Erythroblast (primary cell): Measurements from ENCODE around the gene DYNLT3.

Experiments
- GATA1 ChIP-seq: IDR thresholded peaks from 2 replicates; pipeline ENCODE4 v1.6.1; 2011; ENCODE audit warnings: low read depth, mild to moderate bottlenecking, control low read depth, low read length, moderate library complexity
- POLR2A ChIP-seq: IDR thresholded peaks from 2 replicates; pipeline ENCODE4 v1.6.1; 2011; ENCODE audit warnings: mild to moderate bottlenecking, low read length

- TF ChIP-seq POLR2A (no peak), GATA1 (no peak)
Observed at GRCh38 chrX:37879692-37880091, 32.3 kb upstream of the DYNLT3 start.
